GM12878 (cell line): ENCODE data around the gene RAD23B. TPM values are rescaled to one million over a fixed set of nuclear protein-coding genes. Genes with fewer than 3 reads are reported as not detected.

Source experiments
- ATAC-seq: fragments of 200-7000 bp; cut with Tn5 transposase; 3 replicates; pipeline ENCODE4 v1.9.1; 2020; ENCODE audit warnings: mild to moderate bottlenecking, moderate library complexity
- BruUV-seq: library from RNA; stranded (reverse); fragments of 400-500 nt; replicated peaks from 2 replicates; lab custom pipeline; 2021; lab: Mats Ljungman, UMichigan
- CTCF ChIA-PET: fragments of 300-600 bp; sonication (Branson Sonifier 250); formaldehyde crosslinking; extraction: SDS; loops from one replicate; lab custom pipeline; 2021; ENCODE audit warnings: inconsistent platforms; lab: Yijun Ruan, JAX
- POLR2A ChIA-PET: fragments of 350-600 bp; formaldehyde crosslinking; extraction: SDS; loops from one replicate; lab custom pipeline; 2021; ENCODE audit warnings: inconsistent platforms; lab: Charles Lee
- RAD21 ChIA-PET: fragments of 300-600 bp; sonication (Branson Sonifier 250); formaldehyde crosslinking; loops from one replicate; lab custom pipeline; 2023; ENCODE audit warnings: antibody characterized with exemption; ENCODE audit not compliant: unreplicated experiment; lab: Charles Lee
- SMC1A ChIA-PET: fragments of 300-600 bp; sonication (Branson Sonifier 250); formaldehyde crosslinking; loops from one replicate; lab custom pipeline; 2023; ENCODE audit not compliant: unreplicated experiment, uncharacterized antibody; lab: Charles Lee
- DNase-seq: peaks from one replicate; pipeline ENCODE4 v3.0.0-alpha.2; 2011; ENCODE audit warnings: low read depth, low spot score
- FAIRE-seq: peaks from 3 replicates; lab custom pipeline; 2011; peaks lifted over from hg19 to GRCh38; lab: Jason Lieb, UNC
- H2AFZ ChIP-seq: 2 replicates; pipeline ENCODE4 v1.6.0; 2011; ENCODE audit warnings: low read depth, low read length, control low read depth; ENCODE audit not compliant: control insufficient read depth
- H3K27ac ChIP-seq: 2 replicates; pipeline ENCODE4 v1.5.1; 2011; ENCODE audit warnings: control low read depth; ENCODE audit not compliant: control insufficient read depth, insufficient read depth
- H3K27me3 ChIP-seq, 2 experiments: replicated peaks in 1 of 2; 2 replicates each; pipeline versions ENCODE4 v1.6.0 to v1.6.1; 2011; ENCODE audit warnings: low read length in 1 of 2; ENCODE audit not compliant: control insufficient read depth in 2 of 2, insufficient read depth in 2 of 2
- H3K36me3 ChIP-seq, 2 experiments: 2 replicates each; pipeline ENCODE4 v1.5.1; 2011; ENCODE audit warnings: low read length in 1 of 2; ENCODE audit not compliant: control insufficient read depth in 2 of 2, insufficient read depth in 2 of 2
- H3K4me1 ChIP-seq: 2 replicates; pipeline ENCODE4 v1.6.1; 2011; ENCODE audit warnings: mild to moderate bottlenecking, low read length, moderate library complexity, mixed read lengths; ENCODE audit not compliant: control insufficient read depth, insufficient read depth
- H3K4me2 ChIP-seq: 2 replicates; pipeline ENCODE4 v1.6.0; 2011; ENCODE audit warnings: control low read depth; ENCODE audit not compliant: control insufficient read depth, insufficient read depth
- H3K4me3 ChIP-seq: fragments of 200-600 bp; sonication (generic); 2 replicates; pipeline ENCODE4 v1.5.1; 2016
- H3K79me2 ChIP-seq: 2 replicates; pipeline ENCODE4 v1.6.0; 2011; ENCODE audit warnings: low read length; ENCODE audit not compliant: control insufficient read depth, insufficient read depth
- H3K9ac ChIP-seq: 2 replicates; pipeline ENCODE4 v1.8.0; 2011; ENCODE audit warnings: low read length, control low read depth, mixed read lengths; ENCODE audit not compliant: control insufficient read depth, insufficient read depth
- H3K9me3 ChIP-seq: replicated peaks from 3 replicates; pipeline ENCODE4 v1.5.1; 2011; ENCODE audit warnings: mild to moderate bottlenecking, low read length; ENCODE audit not compliant: control insufficient read depth, insufficient read depth
- H4K20me1 ChIP-seq: 2 replicates; pipeline ENCODE4 v1.6.0; 2011; ENCODE audit not compliant: control insufficient read depth, insufficient read depth
- BRCA1 ChIP-seq: IDR thresholded peaks from 2 replicates; pipeline ENCODE4 v1.6.1; 2011; ENCODE audit warnings: low read depth, low read length, improper control_type of control experiment
- EGR1 ChIP-seq, 2 experiments: IDR thresholded peaks; 1 replicate in 1 of 2; 2 replicates in 1 of 2; pipeline ENCODE4 v1.6.1; 2011 to 2012; ENCODE audit warnings: low read depth in 2 of 2, low read length in 2 of 2, borderline replicate concordance in 1 of 2, mild to moderate bottlenecking in 1 of 2, moderate library complexity in 1 of 2
- EZH2 ChIP-seq: IDR thresholded peaks from 2 replicates; pipeline ENCODE4 v1.6.1; 2012; ENCODE audit warnings: low read depth, mild to moderate bottlenecking, control low read depth, inconsistent platforms, low read length, borderline replicate concordance; ENCODE audit not compliant: control insufficient read depth
- HCFC1 ChIP-seq: fragments of 150-350 bp; IDR thresholded peaks from 2 replicates; pipeline ENCODE4 v1.6.1; 2014; ENCODE audit warnings: low read length
- HSF1 ChIP-seq: fragments of 150-350 bp; IDR thresholded peaks from 2 replicates; pipeline ENCODE4 v1.6.1; 2014; ENCODE audit warnings: mild to moderate bottlenecking, low read depth, low read length
- KAT2A ChIP-seq: conservative IDR thresholded peaks from 2 replicates; pipeline ENCODE4 v1.6.1; 2011; ENCODE audit warnings: low read depth, low read length; ENCODE audit not compliant: control insufficient read depth
- MEF2A ChIP-seq: IDR thresholded peaks from 2 replicates; pipeline ENCODE4 v1.6.1; 2011; ENCODE audit warnings: low read depth, mild to moderate bottlenecking, low read length, moderate library complexity; ENCODE audit not compliant: insufficient read depth
- NFYA ChIP-seq: IDR thresholded peaks from 2 replicates; pipeline ENCODE4 v1.6.1; 2011; ENCODE audit warnings: low read depth, mild to moderate bottlenecking, low read length, improper control_type of control experiment, borderline replicate concordance
- PAX8 ChIP-seq: fragments of 450-650 bp; IDR thresholded peaks from 2 replicates; pipeline ENCODE4 v1.6.1; 2017; ENCODE audit warnings: mild to moderate bottlenecking, moderate library complexity
- SUZ12 ChIP-seq: fragments of 200-600 bp; sonication (generic); IDR thresholded peaks from one replicate; pipeline ENCODE4 v1.6.1; 2018; ENCODE audit warnings: antibody characterized with exemption, mild to moderate bottlenecking; ENCODE audit not compliant: unreplicated experiment
- TCF12 ChIP-seq: IDR thresholded peaks from 2 replicates; pipeline ENCODE4 v1.6.1; 2011; ENCODE audit warnings: low read depth, mild to moderate bottlenecking, low read length
- USF2 ChIP-seq: IDR thresholded peaks from 2 replicates; pipeline ENCODE4 v1.6.1; 2011; ENCODE audit warnings: low read depth, low read length, improper control_type of control experiment, borderline replicate concordance
- ZBTB40 ChIP-seq: fragments of 450-650 bp; IDR thresholded peaks from 2 replicates; pipeline ENCODE4 v1.6.1; 2016; ENCODE audit warnings: mild to moderate bottlenecking, moderate library complexity, borderline replicate concordance
- ZNF384 ChIP-seq: IDR thresholded peaks from 2 replicates; pipeline ENCODE4 v1.6.1; 2012; ENCODE audit warnings: low read depth, mild to moderate bottlenecking, low read length, improper control_type of control experiment, borderline replicate concordance
- WGBS: methylation state at CpG from one replicate; pipeline ENCODE4 v1.1.6; 2016; ENCODE audit warnings: low lambda C conversion rate; ENCODE audit not compliant: insufficient replicate concordance, insufficient coverage; ENCODE audit errors: missing lambda C conversion rate; 5-methylcytosine and 5-hydroxymethylcytosine counted together
- in situ Hi-C: fragments of 300-500 bp; cut with MboI; formaldehyde crosslinking; loops from 9 replicates; pipeline ENCODE4 v1.14.3; 2018; ENCODE audit warnings: mixed read lengths
- intact Hi-C: fragments of 100-400 bp; cut with micrococcal nuclease; formaldehyde crosslinking; loops from one replicate; pipeline ENCODE4 v1.14.2; 2022; ENCODE audit not compliant: unreplicated experiment
- polyA plus RNA-seq, 11 experiments: library from polyadenylated mRNA; depleted of rRNA in 4 of 11; unstranded in 6 of 11; stranded (reverse) in 5 of 11; fragments of >200 nt; fragmentation: Nextera tagmentation in 4 of 11; fragmentation: Illumina TruSeq in 1 of 11; extraction: Ambion mirVana in 4 of 11; extraction: Trizol in 1 of 11; gene quantifications; 1 replicate in 1 of 11; 2 replicates in 10 of 11; pipeline versions ENCODE4 v1.2.1 to v1.2.3, GENCODE V29; 2011 to 2016; ENCODE audit warnings: inconsistent platforms in 2 of 11, missing spikeins in 2 of 11, low read depth in 1 of 11
- total RNA-seq, 4 experiments: library from RNA; depleted of rRNA in 3 of 4; stranded (reverse); fragments of >200 nt in 3 of 4; fragmentation: Illumina TruSeq in 1 of 4; extraction: Trizol in 1 of 4; gene quantifications; 2 replicates each; pipeline versions ENCODE4 v1.2.1 to v1.2.3, GENCODE V29; 2013 to 2021

The RAD23B gene
- total and polyA plus RNA-seq, 10 of the 15 experiments (the other 5 are each of a cell fraction or from before 2014, with no cell fraction given): 10.3 to 256 (median 54.6) TPM

- Histone ChIP-seq H3K27ac (no peak overlapping the region), H4K20me1 (no peaks in the 10 kb centered on the region), H3K4me1 (peaks cover 14% of the 10 kb centered on the region), H3K27me3 (no peaks in the 10 kb centered on the region), H3K79me2 (peaks cover 11% of the 10 kb centered on the region), H3K36me3 (no peaks in the 10 kb centered on the region), H3K4me3 (no peak overlapping the region), H2AFZ (no peak overlapping the region), H3K9ac (no peak overlapping the region), H3K4me2 (no peak overlapping the region), H3K9me3 (no peaks in the 10 kb centered on the region)
- BruUV-seq: no TSS peak
- RAD21 ChIA-PET: interaction anchor here (0.6 to 6.9 kb wide), 4 partner anchors 8 to 180 kb away, joined by 3 to 34 read pairs (median 8); no protein-coding TSS in a partner anchor
- ATAC-seq (no peak), FAIRE-seq (no peak), DNase-seq (no peak)
- intact Hi-C loops: no loop called here
- SMC1A ChIA-PET: interaction anchor here (0.7 to 6.5 kb wide), 7 partner anchors 9 to 106 kb away, joined by 3 to 64 read pairs (median 3); no protein-coding TSS in a partner anchor
- CTCF ChIA-PET: interaction anchor here (0.6 to 1.9 kb wide), 5 partner anchors 9 to 144 kb away, joined by 3 to 9 read pairs (median 3); no protein-coding TSS in a partner anchor
- WGBS: 97% methylated on average over 7 of the region's 7 CpGs
- POLR2A ChIA-PET: interaction anchor here (0.6 to 1.2 kb wide), 6 partner anchors 9 to 67 kb away, joined by 3 to 9 read pairs (median 4); no protein-coding TSS in a partner anchor
- in situ Hi-C loops: no loop called here
- TF ChIP-seq HSF1 (no peak), EZH2 (no peak), EGR1 (IDR thresholded peaks at IDR 0.05; ENCODE audit: borderline replicate concordance in 1 of 2, low read depth in 2 of 2, low read length in 2 of 2) (no peak), NFYA (no peak), BRCA1 (no peak), PAX8 (no peak), ZBTB40 (no peak), HCFC1 (no peak), ZNF384 (no peak), SUZ12 (no peak), KAT2A (no peak), MEF2A (no peak), USF2 (no peak), TCF12 (no peak)
Observed at GRCh38 chr9:107279086-107279485, 4.0 kb upstream of the RAD23B start.
